ENCODE results near the gene FRAS1. TPM values are rescaled to one million over a fixed set of nuclear protein-coding genes. Genes with fewer than 3 reads are reported as not detected.

The FRAS1 gene
- total RNA-seq, 4 donors from 2014 or later: 3.4 to 11.7 (median 4.2) TPM

DNA sequence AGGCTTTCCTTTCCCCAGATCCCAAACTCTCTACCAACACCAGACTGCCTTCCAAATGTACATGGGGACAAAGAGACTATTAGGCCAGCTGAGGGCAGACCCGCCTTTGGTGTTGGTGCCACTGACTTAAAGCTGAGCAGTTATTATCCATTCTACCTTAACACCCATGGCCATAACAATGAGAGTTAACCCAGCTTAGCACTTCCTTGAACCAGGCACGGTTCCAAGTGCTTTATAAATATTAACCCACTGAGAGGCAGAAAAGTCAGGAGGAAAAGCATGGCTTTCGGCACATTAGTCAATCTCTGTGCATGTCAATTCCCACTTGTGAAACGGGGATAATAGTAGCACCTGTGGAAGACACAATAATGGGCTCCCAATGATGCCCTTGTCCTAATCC is 251.4 kb downstream of the FRAS1 start:
- TF ChIP-seq, protein P1, sequence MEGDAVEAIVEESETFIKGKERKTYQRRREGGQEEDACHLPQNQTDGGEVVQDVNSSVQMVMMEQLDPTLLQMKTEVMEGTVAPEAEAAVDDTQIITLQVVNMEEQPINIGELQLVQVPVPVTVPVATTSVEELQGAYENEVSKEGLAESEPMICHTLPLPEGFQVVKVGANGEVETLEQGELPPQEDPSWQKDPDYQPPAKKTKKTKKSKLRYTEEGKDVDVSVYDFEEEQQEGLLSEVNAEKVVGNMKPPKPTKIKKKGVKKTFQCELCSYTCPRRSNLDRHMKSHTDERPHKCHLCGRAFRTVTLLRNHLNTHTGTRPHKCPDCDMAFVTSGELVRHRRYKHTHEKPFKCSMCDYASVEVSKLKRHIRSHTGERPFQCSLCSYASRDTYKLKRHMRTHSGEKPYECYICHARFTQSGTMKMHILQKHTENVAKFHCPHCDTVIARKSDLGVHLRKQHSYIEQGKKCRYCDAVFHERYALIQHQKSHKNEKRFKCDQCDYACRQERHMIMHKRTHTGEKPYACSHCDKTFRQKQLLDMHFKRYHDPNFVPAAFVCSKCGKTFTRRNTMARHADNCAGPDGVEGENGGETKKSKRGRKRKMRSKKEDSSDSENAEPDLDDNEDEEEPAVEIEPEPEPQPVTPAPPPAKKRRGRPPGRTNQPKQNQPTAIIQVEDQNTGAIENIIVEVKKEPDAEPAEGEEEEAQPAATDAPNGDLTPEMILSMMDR (IDR thresholded peaks at IDR 0.05): no peak
- TF ChIP-seq EP300 (IDR thresholded peaks at IDR 0.05): no peak
- TF ChIP-seq POLR2A (IDR thresholded peaks at IDR 0.05): no peak
- no peak for TF ChIP-seq POLR2AphosphoS5 (IDR thresholded peaks at IDR 0.05)
- peaks cover 0 to 6% (median 0%) of the 10 kb centered on the region in 3 donors for H3K9me3 ChIP-seq
- no peak overlapping the region for H3K4me3 ChIP-seq
- H3K4me1 ChIP-seq: no peaks in the 10 kb centered on the region
- H3K27ac ChIP-seq: no peak overlapping the region
- WGBS, 2 donors (ENCODE audit: low coverage in 1 of 2): 41 to 67% methylated on average over 3 of the region's 4 CpGs
- H3K27me3 ChIP-seq: no peaks in the 10 kb centered on the region
- no peaks in the 10 kb centered on the region for H3K36me3 ChIP-seq
- ATAC-seq: no peak

DNA sequence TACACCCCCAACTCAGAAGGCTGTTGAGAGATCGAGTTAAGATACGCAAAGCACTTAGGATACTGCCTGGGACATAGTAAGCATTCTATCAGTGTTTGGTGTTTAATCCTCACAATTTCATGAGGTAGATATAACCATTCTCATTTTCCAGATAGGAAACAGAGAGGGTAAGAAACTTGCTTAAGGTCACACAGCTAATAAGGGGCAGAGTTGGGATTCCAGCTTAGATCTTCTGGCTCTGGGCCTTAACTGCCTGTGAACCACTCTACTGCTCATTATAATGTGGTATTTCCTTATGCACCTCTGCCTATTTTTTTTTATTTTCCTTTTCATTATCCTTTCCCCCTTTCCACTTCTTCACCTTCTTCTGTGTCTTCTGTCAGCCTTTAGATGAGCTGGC is 252.2 kb downstream of the FRAS1 start:
- H3K9me3 ChIP-seq: peaks cover 0 to 6% (median 0%) of the 10 kb centered on the region in 3 donors
- ATAC-seq: no peak
- WGBS, 2 donors (ENCODE audit: low coverage in 1 of 2): 93 to 100% methylated on average over 2 of the region's 2 CpGs
- no peaks in the 10 kb centered on the region for H3K27me3 ChIP-seq
- no peaks in the 10 kb centered on the region for H3K36me3 ChIP-seq
- no peak overlapping the region for H3K4me3 ChIP-seq
- TF ChIP-seq EP300 (IDR thresholded peaks at IDR 0.05): no peak
- no peak for TF ChIP-seq POLR2AphosphoS5 (IDR thresholded peaks at IDR 0.05)
- TF ChIP-seq, protein P1 (IDR thresholded peaks at IDR 0.05): no peak
- no peak for TF ChIP-seq POLR2A (IDR thresholded peaks at IDR 0.05)
- H3K27ac ChIP-seq: no peak overlapping the region
- no peaks in the 10 kb centered on the region for H3K4me1 ChIP-seq

DNA sequence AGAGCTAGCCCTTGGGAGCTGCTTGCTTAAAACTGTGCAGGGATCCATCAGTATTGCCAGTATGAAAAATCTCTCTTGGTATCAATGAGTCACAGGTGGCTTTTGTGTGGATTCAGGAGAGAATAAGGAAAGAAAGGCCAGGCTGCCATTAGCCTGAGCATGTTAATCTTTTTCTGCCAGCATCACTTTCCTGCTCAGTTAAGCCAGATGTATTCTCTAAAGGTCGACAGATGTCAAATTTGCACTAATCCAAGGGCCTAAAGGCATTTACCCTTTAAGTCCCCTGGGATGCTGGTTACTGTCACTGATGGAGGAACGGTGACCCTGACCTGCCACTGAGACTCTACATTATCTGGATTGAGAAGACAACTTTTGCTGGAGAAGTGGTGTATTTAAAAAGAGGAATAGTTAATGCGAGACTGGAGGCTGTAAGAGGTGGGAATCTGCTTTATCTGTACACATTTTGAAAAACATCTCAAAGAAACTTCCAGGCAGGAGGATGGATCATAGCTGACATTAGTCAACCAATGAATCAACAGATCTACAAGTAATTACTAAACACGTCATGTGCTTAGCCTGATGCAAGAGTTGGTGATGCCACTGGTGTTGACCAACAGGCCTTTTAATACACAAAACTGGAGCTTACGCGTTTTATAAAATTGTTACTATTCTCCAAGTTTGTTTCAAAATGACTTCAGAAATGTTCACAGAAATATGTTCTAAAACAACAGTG is 253.1 kb downstream of the FRAS1 start:
- no peaks in the 10 kb centered on the region for H3K36me3 ChIP-seq
- H3K4me3 ChIP-seq: no peak overlapping the region
- peaks cover 0 to 6% (median 0%) of the 10 kb centered on the region in 3 donors for H3K9me3 ChIP-seq
- H3K27ac ChIP-seq: no peak overlapping the region
- no peaks in the 10 kb centered on the region for H3K4me1 ChIP-seq
- 73 to 75% methylated on average over 5 of the region's 6 CpGs for WGBS, 2 donors (ENCODE audit: low coverage in 1 of 2)
- no peak for TF ChIP-seq EP300 (IDR thresholded peaks at IDR 0.05)
- no peak for TF ChIP-seq POLR2A (IDR thresholded peaks at IDR 0.05)
- TF ChIP-seq POLR2AphosphoS5 (IDR thresholded peaks at IDR 0.05): no peak
- TF ChIP-seq, protein P1 (IDR thresholded peaks at IDR 0.05): no peak
- no peak for ATAC-seq
- H3K27me3 ChIP-seq: no peaks in the 10 kb centered on the region

DNA sequence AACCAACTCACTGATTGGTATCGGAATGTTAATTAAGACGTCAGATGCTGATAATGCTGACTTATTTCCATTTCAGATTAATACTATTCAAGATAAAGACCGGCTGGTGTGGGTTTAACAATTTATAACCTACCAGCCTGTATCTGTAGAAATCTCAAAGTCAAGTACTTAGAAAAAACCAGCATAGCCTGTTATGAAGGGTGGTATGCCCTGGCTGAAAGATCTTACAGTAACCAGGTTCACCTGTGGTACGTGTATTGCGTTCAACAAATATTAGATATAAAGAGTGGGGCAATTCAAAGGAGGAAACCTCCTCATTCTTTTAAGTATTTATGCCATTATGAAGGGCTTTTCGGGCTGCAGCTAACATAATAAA is 253.6 kb downstream of the FRAS1 start:
- Histone ChIP-seq H3K9me3 (peaks cover 0 to 2% (median 0%) of the 10 kb centered on the region in 3 donors), H3K4me3 (no peak overlapping the region), H3K36me3 (no peaks in the 10 kb centered on the region), H3K4me1 (no peaks in the 10 kb centered on the region), H3K27ac (no peak overlapping the region), H3K27me3 (no peaks in the 10 kb centered on the region)
- 73 to 92% methylated on average over 6 of the region's 6 CpGs for whole genome bisulfite sequencing, 2 donors (ENCODE audit: low coverage in 1 of 2)
- ATAC-seq: no peak
- TF ChIP-seq EP300 (IDR thresholded peaks at IDR 0.05) (no peak), POLR2A (IDR thresholded peaks at IDR 0.05) (no peak)
- TF ChIP-seq, protein P1 (IDR thresholded peaks at IDR 0.05): no peak

DNA sequence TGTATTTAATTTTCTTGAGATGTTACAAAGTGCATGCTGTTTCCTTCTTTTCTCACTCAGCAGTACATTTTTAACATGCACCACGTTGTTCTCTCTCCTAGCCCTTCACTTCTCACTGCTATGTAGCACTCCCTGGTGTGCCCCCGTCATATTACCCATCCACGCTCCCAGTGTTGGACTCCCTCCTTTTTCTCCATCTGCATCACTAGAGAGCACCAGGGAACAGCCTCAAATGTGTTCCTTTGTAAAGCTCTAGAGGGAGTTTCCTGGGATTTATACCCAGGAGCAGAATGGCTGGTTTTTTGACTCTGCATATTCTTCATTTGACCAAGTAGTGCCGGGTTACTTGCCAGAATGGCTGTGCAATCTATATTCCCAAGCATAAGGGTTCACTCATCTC is 254.2 kb downstream of the FRAS1 start:
- no peak overlapping the region for H3K4me3 ChIP-seq
- H3K27me3 ChIP-seq: no peaks in the 10 kb centered on the region
- H3K27ac ChIP-seq: no peak overlapping the region
- no peaks in the 10 kb centered on the region for H3K4me1 ChIP-seq
- TF ChIP-seq, protein P1 (IDR thresholded peaks at IDR 0.05): no peak
- TF ChIP-seq POLR2AphosphoS5 (IDR thresholded peaks at IDR 0.05) (no peak), EP300 (IDR thresholded peaks at IDR 0.05) (no peak), POLR2A (IDR thresholded peaks at IDR 0.05) (no peak)
- no peaks in the 10 kb centered on the region for H3K36me3 ChIP-seq
- WGBS, 2 donors (ENCODE audit: low coverage in 1 of 2): 57 to 85% methylated on average over 1 to 4 of the region's 4 CpGs
- ATAC-seq: no peak
- no peaks in the 10 kb centered on the region for H3K9me3 ChIP-seq
